ENCODE data around the gene NAV3. TPM values are rescaled to one million over a fixed set of nuclear protein-coding genes. Genes with fewer than 3 reads are reported as not detected.

Gene NAV3
- total RNA-seq, 2 experiments from 2014 or later: not detected

GRCh38 chr12:77979597-77980250, 149.0 kb downstream of the NAV3 start:
- Histone ChIP-seq H3K36me3 (ENCODE audit: insufficient read depth, low read length) (no peaks in the 10 kb centered on the region), H3K27me3 (ENCODE audit: control insufficient read depth in 1 of 2, insufficient read depth in 2 of 2, low read length in 2 of 2) (no peaks in the 10 kb centered on the region), H3K4me3 (ENCODE audit: low read length) (no peak overlapping the region), H3K9me3 (ENCODE audit: control insufficient read depth in 1 of 2, insufficient read depth in 1 of 2, low read length in 2 of 2) (peaks cover 0 to 3% of the 10 kb centered on the region in 2 experiments), H3K27ac (ENCODE audit: low read depth in 1 of 2, low read length in 2 of 2) (no peak overlapping the region), H3K4me1 (ENCODE audit: insufficient read depth, low read length) (no peaks in the 10 kb centered on the region)
- POLR2A ChIA-PET: no interaction called here
- no peak for TF ChIP-seq CTCF (IDR thresholded peaks at IDR 0.05)
- intact Hi-C loops (cut with DNase I, micrococcal nuclease): no loop called here
- Mint-ChIP-seq H3K36me3 (ENCODE audit: low read depth) (no peaks in the 10 kb centered on the region), H3K4me1 (ENCODE audit: low read depth) (no peaks in the 10 kb centered on the region), H3K27me3 (no peaks in the 10 kb centered on the region), H3K4me3 (no peak overlapping the region), H3K27ac (no peak overlapping the region), H3K9me3 (peaks cover 6% of the 10 kb centered on the region)
- ATAC-seq (ENCODE audit: poor library complexity): no peak
- CTCF ChIA-PET: no interaction called here
- no peak for DNase-seq

- POLR2A ChIA-PET: no interaction called here
- CTCF ChIA-PET: no interaction called here
- Mint-ChIP-seq H3K4me1 (ENCODE audit: low read depth) (no peaks in the 10 kb centered on the region), H3K27me3 (no peaks in the 10 kb centered on the region), H3K27ac (no peak overlapping the region), H3K9me3 (peaks cover 6% of the 10 kb centered on the region), H3K4me3 (no peak overlapping the region), H3K36me3 (ENCODE audit: low read depth) (no peaks in the 10 kb centered on the region)
- intact Hi-C loops (cut with DNase I, micrococcal nuclease): no loop called here
- Histone ChIP-seq H3K9me3 (ENCODE audit: control insufficient read depth in 1 of 2, insufficient read depth in 1 of 2, low read length in 2 of 2) (peaks cover 0 to 6% of the 10 kb centered on the region in 2 experiments), H3K27ac (ENCODE audit: low read depth in 1 of 2, low read length in 2 of 2) (no peak overlapping the region), H3K4me3 (ENCODE audit: low read length) (no peak overlapping the region), H3K36me3 (ENCODE audit: insufficient read depth, low read length) (no peaks in the 10 kb centered on the region), H3K27me3 (ENCODE audit: control insufficient read depth in 1 of 2, insufficient read depth in 2 of 2, low read length in 2 of 2) (no peaks in the 10 kb centered on the region), H3K4me1 (ENCODE audit: insufficient read depth, low read length) (no peaks in the 10 kb centered on the region)
- no peak for ATAC-seq (ENCODE audit: poor library complexity)
- no peak for DNase-seq
- no peak for TF ChIP-seq CTCF (IDR thresholded peaks at IDR 0.05)
Measured at GRCh38 chr12:77980782-77981181, 150.1 kb downstream of the NAV3 start.

GRCh38 chr12:77983859-77984258, 153.2 kb downstream of the NAV3 start:
- no peak overlapping the region for H3K4me3 ChIP-seq (ENCODE audit: low read length)
- Mint-ChIP-seq H3K36me3 (ENCODE audit: low read depth) (no peaks in the 10 kb centered on the region), H3K27me3 (no peaks in the 10 kb centered on the region), H3K27ac (no peak overlapping the region), H3K4me3 (no peak overlapping the region), H3K4me1 (ENCODE audit: low read depth) (no peaks in the 10 kb centered on the region), H3K9me3 (no peaks in the 10 kb centered on the region)
- no peaks in the 10 kb centered on the region for H3K36me3 ChIP-seq (ENCODE audit: insufficient read depth, low read length)
- no peak for ATAC-seq (ENCODE audit: poor library complexity)
- no peaks in the 10 kb centered on the region for H3K27me3 ChIP-seq (ENCODE audit: control insufficient read depth in 1 of 2, insufficient read depth in 2 of 2, low read length in 2 of 2)
- POLR2A ChIA-PET: no interaction called here
- H3K9me3 ChIP-seq (ENCODE audit: control insufficient read depth in 1 of 2, insufficient read depth in 1 of 2, low read length in 2 of 2): peaks cover 0 to 6% of the 10 kb centered on the region in 2 experiments
- intact Hi-C loops (cut with DNase I, micrococcal nuclease): no loop called here
- no peak for DNase-seq
- no peak for TF ChIP-seq CTCF (IDR thresholded peaks at IDR 0.05)
- H3K4me1 ChIP-seq (ENCODE audit: insufficient read depth, low read length): no peaks in the 10 kb centered on the region
- no peak overlapping the region for H3K27ac ChIP-seq (ENCODE audit: low read depth in 1 of 2, low read length in 2 of 2)
- CTCF ChIA-PET: no interaction called here
